ENCODE measurements around the gene SPOP.

SPOP gene

GRCh38 chr17:49694847-49695697 lies 17.2 kb upstream of the SPOP start:
- Histone ChIP-seq H3K4me2 (no peak overlapping the region), H2AFZ (ENCODE audit: low read depth) (no peak overlapping the region), H3K4me3 (IDR thresholded peaks at IDR 0.05; ENCODE audit: insufficient read depth, low read depth, low read length) (no peak overlapping the region), H3K9ac (no peak overlapping the region), H3K4me1 (ENCODE audit: low read depth, poor library complexity, severe bottlenecking) (peaks cover 6% of the 10 kb centered on the region), H3K36me3 (ENCODE audit: insufficient read depth) (no peaks in the 10 kb centered on the region), H3K79me2 (ENCODE audit: insufficient read depth, low read depth) (no peaks in the 10 kb centered on the region), H3K27ac (no peak overlapping the region), H3K27me3 (ENCODE audit: insufficient read depth, low read depth) (no peaks in the 10 kb centered on the region; the same call in 1 of the 2 replicates), H4K20me1 (ENCODE audit: insufficient read depth) (no peaks in the 10 kb centered on the region)
- peak; percentile 99 for TF ChIP-seq CTCF (conservative IDR thresholded peaks at IDR 0.05; ENCODE audit: low read depth, low read length)

DNA sequence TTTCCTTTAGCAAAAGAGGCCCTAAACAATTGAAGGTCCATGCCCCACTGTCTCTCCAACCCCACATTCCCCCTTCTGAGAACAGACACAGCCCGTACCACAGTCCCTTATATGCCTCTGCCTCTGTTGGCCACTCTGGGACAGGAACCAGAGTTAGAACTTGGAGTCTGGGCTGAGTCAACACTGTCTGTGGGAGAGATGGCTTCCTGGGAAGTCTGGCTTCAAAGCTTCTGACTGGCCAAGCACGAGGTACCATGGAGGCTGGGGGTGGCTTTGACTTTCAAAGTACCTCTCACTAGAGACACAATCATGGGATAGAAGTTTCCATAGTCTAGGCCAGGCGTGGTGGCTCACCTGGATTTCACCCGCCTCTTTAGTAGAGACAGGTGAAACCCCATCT lies 14.9 kb upstream of the SPOP start:
- H3K36me3 ChIP-seq (ENCODE audit: insufficient read depth), result no peaks in the 10 kb centered on the region
- no peaks in the 10 kb centered on the region for H4K20me1 ChIP-seq (ENCODE audit: insufficient read depth)
- H3K4me1 ChIP-seq (ENCODE audit: low read depth, poor library complexity, severe bottlenecking), result peaks cover 14% of the 10 kb centered on the region
- H3K27ac ChIP-seq, result no peak overlapping the region
- H2AFZ ChIP-seq (ENCODE audit: low read depth), result no peak overlapping the region
- no peak overlapping the region for H3K9ac ChIP-seq
- H3K4me3 ChIP-seq (IDR thresholded peaks at IDR 0.05; ENCODE audit: insufficient read depth, low read depth, low read length), result no peak overlapping the region
- no peak overlapping the region for H3K4me2 ChIP-seq
- no peaks in the 10 kb centered on the region for H3K79me2 ChIP-seq (ENCODE audit: insufficient read depth, low read depth)
- H3K27me3 ChIP-seq (ENCODE audit: insufficient read depth, low read depth), result no peaks in the 10 kb centered on the region; the same call in 1 of the 2 replicates
- no peak for TF ChIP-seq CTCF (conservative IDR thresholded peaks at IDR 0.05; ENCODE audit: low read depth, low read length)

GRCh38 chr17:49691677-49692191 lies 13.8 kb upstream of the SPOP start:
- Histone ChIP-seq H3K36me3 (ENCODE audit: insufficient read depth) (no peaks in the 10 kb centered on the region), H3K4me1 (ENCODE audit: low read depth, poor library complexity, severe bottlenecking) (peaks cover 14% of the 10 kb centered on the region), H3K27ac (no peak overlapping the region), H3K9ac (no peak overlapping the region), H3K4me3 (IDR thresholded peaks at IDR 0.05; ENCODE audit: insufficient read depth, low read depth, low read length) (no peak overlapping the region), H3K79me2 (ENCODE audit: insufficient read depth, low read depth) (no peaks in the 10 kb centered on the region), H4K20me1 (ENCODE audit: insufficient read depth) (no peaks in the 10 kb centered on the region), H2AFZ (ENCODE audit: low read depth) (no peak overlapping the region), H3K4me2 (no peak overlapping the region), H3K27me3 (ENCODE audit: insufficient read depth, low read depth) (no peaks in the 10 kb centered on the region; the same call in 1 of the 2 replicates)
- TF ChIP-seq CTCF (conservative IDR thresholded peaks at IDR 0.05; ENCODE audit: low read depth, low read length), result no peak

DNA sequence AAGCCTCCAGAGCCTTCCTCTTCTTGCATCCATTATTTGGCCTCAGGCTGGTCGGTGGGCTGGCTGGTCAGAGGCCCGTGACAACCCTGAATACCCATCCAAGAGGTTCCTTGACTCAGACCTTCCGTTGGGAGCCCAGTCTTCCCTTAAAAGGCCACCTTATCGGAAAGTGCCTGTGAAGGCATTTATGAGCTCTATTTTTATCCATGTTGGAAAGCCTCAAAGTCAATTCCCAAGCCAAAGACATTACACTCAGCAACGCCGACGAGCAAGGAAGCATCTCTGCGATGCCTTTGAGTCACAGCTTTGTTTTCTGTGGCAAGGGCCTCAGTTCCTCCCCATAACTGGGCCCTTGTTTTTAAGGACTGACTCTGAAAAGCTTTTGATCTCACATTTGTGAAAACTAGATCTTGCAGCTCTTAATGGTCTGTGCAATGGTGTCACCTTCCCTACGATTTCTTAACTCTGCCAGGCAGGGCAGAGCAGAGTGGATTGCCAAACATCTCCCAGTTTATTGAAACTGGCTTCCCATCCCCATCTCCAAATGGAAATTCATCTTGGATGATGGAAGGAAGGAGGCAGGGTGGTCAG lies 13.3 kb upstream of the SPOP start:
- Histone ChIP-seq H3K27ac (no peak overlapping the region), H3K36me3 (ENCODE audit: insufficient read depth) (no peaks in the 10 kb centered on the region), H3K27me3 (ENCODE audit: insufficient read depth, low read depth) (no peaks in the 10 kb centered on the region; the same call in 1 of the 2 replicates), H3K79me2 (ENCODE audit: insufficient read depth, low read depth) (no peaks in the 10 kb centered on the region), H3K4me1 (ENCODE audit: low read depth, poor library complexity, severe bottlenecking) (peaks cover 14% of the 10 kb centered on the region), H4K20me1 (ENCODE audit: insufficient read depth) (no peaks in the 10 kb centered on the region), H3K4me3 (IDR thresholded peaks at IDR 0.05; ENCODE audit: insufficient read depth, low read depth, low read length) (no peak overlapping the region), H3K9ac (no peak overlapping the region), H2AFZ (ENCODE audit: low read depth) (no peak overlapping the region), H3K4me2 (no peak overlapping the region)
- TF ChIP-seq CTCF (conservative IDR thresholded peaks at IDR 0.05; ENCODE audit: low read depth, low read length), result no peak

Data from KMS-11 (cell line).